Suppressor macrophage treated with lipopolysaccharide for 4 hours (primary cell): ENCODE data around the gene ABHD12.
A peak's percentile ranks its signal among the peaks of the same experiment; 100 is the strongest.
"Not testable (repeated sequence)": the region's sequence is repeated elsewhere in the genome, so short reads cannot be mapped to it uniquely, and the experiment has no call there.

Source experiments
- DNase-seq: peaks from one replicate; pipeline ENCODE4 v3.0.0-alpha.2; 2020

The ABHD12 gene

GRCh38 chr20:25274891-25275812 is 115.5 kb downstream of the ABHD12 start:
- no peak for DNase-seq

GRCh38 chr20:25274481-25274880 is 116.2 kb downstream of the ABHD12 start:
- DNase-seq, result no peak

- no peak for DNase-seq
Measured at GRCh38 chr20:25273541-25274358, 116.9 kb downstream of the ABHD12 start.

- DNase-seq, result no peak
Measured at GRCh38 chr20:25273046-25273445, 117.6 kb downstream of the ABHD12 start.

- DNase-seq, result no peak
Measured at GRCh38 chr20:25272223-25273000, 118.2 kb downstream of the ABHD12 start.

GRCh38 chr20:25271486-25272222 is 119.0 kb downstream of the ABHD12 start:
- no peak for DNase-seq

- no peak for DNase-seq
Measured at GRCh38 chr20:25270829-25271251, 119.8 kb downstream of the ABHD12 start.

GRCh38 chr20:25269833-25270170 is 120.8 kb downstream of the ABHD12 start:
- DNase-seq, result no peak

GRCh38 chr20:25269057-25269832 is 121.4 kb downstream of the ABHD12 start:
- DNase-seq, result no peak

- not testable (repeated sequence) for DNase-seq
Measured at GRCh38 chr20:25260770-25261437, 129.7 kb downstream of the ABHD12 start.

- no peak for DNase-seq
Measured at GRCh38 chr20:25259788-25260254, 130.8 kb downstream of the ABHD12 start.

- no peak for DNase-seq
Measured at GRCh38 chr20:25259358-25259757, 131.3 kb downstream of the ABHD12 start.

- DNase-seq, result no peak
Measured at GRCh38 chr20:25258828-25259227, 131.8 kb downstream of the ABHD12 start.

GRCh38 chr20:25258476-25258805 is 132.2 kb downstream of the ABHD12 start:
- no peak for DNase-seq

GRCh38 chr20:25257756-25258475 is 132.7 kb downstream of the ABHD12 start:
- DNase-seq, result no peak

GRCh38 chr20:25257130-25257529 is 133.5 kb downstream of the ABHD12 start:
- DNase-seq, result no peak

GRCh38 chr20:25256226-25256859 is 134.3 kb downstream of the ABHD12 start:
- DNase-seq, result no peak

- DNase-seq, result peak; percentile 11
Measured at GRCh38 chr20:25254986-25255680, 135.5 kb downstream of the ABHD12 start.

- no peak for DNase-seq
Measured at GRCh38 chr20:25254571-25254970, 136.1 kb downstream of the ABHD12 start.
